Vagina (tissue), 2 donors: ENCODE measurements around the gene HEXA.

Source experiments
- CTCF ChIP-seq, 3 experiments: fragments of 450-650 bp in 2 of 3; fragments of 200-600 bp in 1 of 3; sonication (generic) in 1 of 3; IDR thresholded peaks; one replicate each; pipeline ENCODE4 v1.5.1; 2017 to 2019; ENCODE audit warnings: antibody characterized with exemption in 3 of 3, mild to moderate bottlenecking in 2 of 3, moderate library complexity in 2 of 3
- POLR2A ChIP-seq, 2 donors: fragments of 450-650 bp; IDR thresholded peaks; one replicate each; pipeline ENCODE4 v1.6.1; 2017; ENCODE audit warnings: antibody characterized with exemption in 2 of 2, mild to moderate bottlenecking in 2 of 2, moderate library complexity in 2 of 2
- POLR2AphosphoS5 ChIP-seq, 2 donors: sonication (generic); formaldehyde crosslinking; IDR thresholded peaks; one replicate each; pipeline ENCODE4 v1.9.0; 2017; ENCODE audit warnings: antibody characterized with exemption in 2 of 2, mild to moderate bottlenecking in 2 of 2, low read depth in 1 of 2; ENCODE audit not compliant: insufficient read depth in 1 of 2

- no peak for TF ChIP-seq CTCF (IDR thresholded peaks at IDR 0.05)
- TF ChIP-seq POLR2A (IDR thresholded peaks at IDR 0.05) = no peak
- TF ChIP-seq POLR2AphosphoS5 (IDR thresholded peaks at IDR 0.05; ENCODE audit: insufficient read depth in 1 of 2, low read depth in 1 of 2) = no peak
Observed at GRCh38 chr15:72334842-72335241, 41.0 kb downstream of the HEXA start.
